Nephron (organoid): Measurements from ENCODE around the gene AGO3.
A peak's percentile ranks its signal among the peaks of the same experiment; 100 is the strongest.

Experiments
- H3K27ac Mint-ChIP-seq, 3 experiments: 2 replicates each; pipeline ENCODE4 v1.8.0; 2020; ENCODE audit warnings: mixed read lengths in 3 of 3, mild to moderate bottlenecking in 2 of 3, moderate library complexity in 1 of 3
- H3K27me3 Mint-ChIP-seq: 2 replicates; pipeline ENCODE4 v1.8.0; 2021; ENCODE audit warnings: low read depth, mild to moderate bottlenecking, moderate library complexity, mixed read lengths
- H3K36me3 Mint-ChIP-seq: 2 replicates; pipeline ENCODE4 v1.8.0; 2020; ENCODE audit warnings: low read depth, mixed read lengths
- H3K4me1 Mint-ChIP-seq: 2 replicates; pipeline ENCODE4 v1.8.0; 2020; ENCODE audit warnings: mixed read lengths
- H3K4me3 Mint-ChIP-seq, 3 experiments: 2 replicates each; pipeline ENCODE4 v1.8.0; 2020; ENCODE audit warnings: mild to moderate bottlenecking in 3 of 3, mixed read lengths in 3 of 3, moderate library complexity in 2 of 3
- H3K9me3 Mint-ChIP-seq: 2 replicates; pipeline ENCODE4 v1.8.0; 2020; ENCODE audit warnings: mixed read lengths
- TF ChIP-seq, protein P1 (sequence below), 3 experiments: fragments of 200-600 bp; sonication (generic); IDR thresholded peaks; one replicate each; pipeline ENCODE4 v1.5.0; 2021; ENCODE audit warnings: antibody characterized with exemption in 3 of 3; ENCODE audit not compliant: unreplicated experiment in 3 of 3

AGO3 gene

DNA sequence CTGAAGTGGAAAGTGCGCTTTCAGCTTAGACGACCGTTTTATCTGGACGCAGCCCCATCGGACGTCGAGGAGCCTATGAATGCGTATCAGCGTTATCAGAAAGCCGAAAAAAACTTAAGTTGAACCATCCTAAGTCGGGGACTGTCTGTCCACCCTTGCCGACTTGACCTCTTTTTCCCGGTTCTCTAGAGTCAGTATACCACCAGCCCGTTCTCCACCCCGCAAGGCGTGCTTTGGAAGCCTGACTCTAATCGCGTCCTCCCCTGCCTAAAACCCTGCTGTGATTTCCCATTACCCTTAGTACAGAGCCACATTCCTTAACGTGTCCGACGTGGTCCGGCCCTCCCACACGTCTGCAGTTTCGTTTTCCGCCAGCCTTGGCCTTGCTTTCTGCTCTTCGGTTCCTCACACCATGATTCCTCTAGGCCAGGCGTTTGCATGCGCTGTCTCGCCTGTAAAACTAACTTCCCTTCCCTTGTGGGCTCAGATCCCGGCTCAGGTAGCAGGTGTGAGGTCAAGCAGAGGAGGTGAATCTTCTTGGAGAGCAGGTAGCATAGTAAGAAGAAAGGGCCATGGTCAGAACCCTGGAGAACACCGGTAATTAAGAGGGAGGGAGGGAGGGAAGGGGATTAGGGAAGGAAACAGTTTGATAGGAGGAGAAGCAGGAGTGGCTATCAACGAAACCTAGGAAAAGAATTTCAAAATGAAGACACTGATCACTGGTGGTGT, 158.7 kb downstream of the AGO3 start:
- TF ChIP-seq, protein P1, sequence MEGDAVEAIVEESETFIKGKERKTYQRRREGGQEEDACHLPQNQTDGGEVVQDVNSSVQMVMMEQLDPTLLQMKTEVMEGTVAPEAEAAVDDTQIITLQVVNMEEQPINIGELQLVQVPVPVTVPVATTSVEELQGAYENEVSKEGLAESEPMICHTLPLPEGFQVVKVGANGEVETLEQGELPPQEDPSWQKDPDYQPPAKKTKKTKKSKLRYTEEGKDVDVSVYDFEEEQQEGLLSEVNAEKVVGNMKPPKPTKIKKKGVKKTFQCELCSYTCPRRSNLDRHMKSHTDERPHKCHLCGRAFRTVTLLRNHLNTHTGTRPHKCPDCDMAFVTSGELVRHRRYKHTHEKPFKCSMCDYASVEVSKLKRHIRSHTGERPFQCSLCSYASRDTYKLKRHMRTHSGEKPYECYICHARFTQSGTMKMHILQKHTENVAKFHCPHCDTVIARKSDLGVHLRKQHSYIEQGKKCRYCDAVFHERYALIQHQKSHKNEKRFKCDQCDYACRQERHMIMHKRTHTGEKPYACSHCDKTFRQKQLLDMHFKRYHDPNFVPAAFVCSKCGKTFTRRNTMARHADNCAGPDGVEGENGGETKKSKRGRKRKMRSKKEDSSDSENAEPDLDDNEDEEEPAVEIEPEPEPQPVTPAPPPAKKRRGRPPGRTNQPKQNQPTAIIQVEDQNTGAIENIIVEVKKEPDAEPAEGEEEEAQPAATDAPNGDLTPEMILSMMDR (IDR thresholded peaks at IDR 0.05; ENCODE audit: unreplicated experiment in 3 of 3): no peak
- Mint-ChIP-seq H3K36me3 (peaks cover 27% of the 10 kb centered on the region), H3K4me3 (peak overlapping the region; percentile 95 to 99 (median 95)), H3K4me1 (peaks cover 11% of the 10 kb centered on the region), H3K27me3 (no peaks in the 10 kb centered on the region), H3K9me3 (no peaks in the 10 kb centered on the region), H3K27ac (peak overlapping the region; percentile 91 to 98 (median 98))

DNA sequence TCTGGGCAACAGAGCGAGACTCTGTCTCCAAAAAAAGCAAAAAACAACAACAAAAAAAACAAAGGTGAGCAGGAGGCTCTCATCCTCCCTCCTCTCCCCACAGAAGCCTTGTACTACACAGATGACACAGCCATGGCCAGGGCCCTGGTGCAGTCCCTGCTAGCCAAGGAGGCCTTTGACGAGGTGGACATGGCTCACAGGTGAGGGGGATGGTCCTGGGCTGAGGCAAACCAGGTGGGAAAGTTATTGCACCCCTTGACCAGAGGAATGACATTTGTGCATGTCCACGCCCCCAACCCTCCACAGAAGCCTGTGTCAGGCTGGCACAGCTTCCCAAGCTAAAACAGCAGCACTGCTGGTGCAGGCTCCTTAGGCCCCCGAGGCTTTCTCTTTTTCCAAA, 160.2 kb downstream of the AGO3 start:
- TF ChIP-seq, protein P1 (IDR thresholded peaks at IDR 0.05; ENCODE audit: unreplicated experiment in 3 of 3): no peak
- no peak overlapping the region for H3K27ac Mint-ChIP-seq
- peaks cover 28% of the 10 kb centered on the region for H3K36me3 Mint-ChIP-seq
- no peaks in the 10 kb centered on the region for H3K27me3 Mint-ChIP-seq
- peak overlapping the region; percentile 66 to 82 (median 74) for H3K4me3 Mint-ChIP-seq
- H3K4me1 Mint-ChIP-seq: peaks cover 11% of the 10 kb centered on the region
- no peaks in the 10 kb centered on the region for H3K9me3 Mint-ChIP-seq

DNA sequence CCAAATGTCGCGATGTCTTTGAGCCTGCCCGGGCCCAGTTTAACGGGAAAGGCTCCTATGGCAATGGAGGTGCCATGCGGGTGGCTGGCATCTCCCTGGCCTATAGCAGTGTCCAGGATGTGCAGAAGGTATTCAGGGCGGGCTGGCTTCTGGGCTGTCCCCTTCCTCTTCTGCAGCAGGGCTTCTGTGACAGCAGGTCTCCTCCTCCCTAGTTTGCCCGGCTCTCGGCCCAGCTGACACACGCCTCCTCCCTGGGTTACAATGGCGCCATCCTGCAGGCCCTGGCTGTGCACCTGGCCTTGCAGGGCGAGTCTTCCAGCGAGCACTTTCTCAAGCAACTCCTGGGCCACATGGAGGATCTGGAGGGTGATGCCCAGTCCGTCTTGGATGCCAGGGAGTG, 160.8 kb downstream of the AGO3 start:
- H3K36me3 Mint-ChIP-seq: peaks cover 28% of the 10 kb centered on the region
- TF ChIP-seq, protein P1 (IDR thresholded peaks at IDR 0.05; ENCODE audit: unreplicated experiment in 3 of 3): no peak
- H3K27me3 Mint-ChIP-seq: no peaks in the 10 kb centered on the region
- H3K4me1 Mint-ChIP-seq: peaks cover 15% of the 10 kb centered on the region
- H3K4me3 Mint-ChIP-seq: peak overlapping the region; percentile 66 to 82 (median 74)
- no peak overlapping the region for H3K27ac Mint-ChIP-seq
- no peaks in the 10 kb centered on the region for H3K9me3 Mint-ChIP-seq

DNA sequence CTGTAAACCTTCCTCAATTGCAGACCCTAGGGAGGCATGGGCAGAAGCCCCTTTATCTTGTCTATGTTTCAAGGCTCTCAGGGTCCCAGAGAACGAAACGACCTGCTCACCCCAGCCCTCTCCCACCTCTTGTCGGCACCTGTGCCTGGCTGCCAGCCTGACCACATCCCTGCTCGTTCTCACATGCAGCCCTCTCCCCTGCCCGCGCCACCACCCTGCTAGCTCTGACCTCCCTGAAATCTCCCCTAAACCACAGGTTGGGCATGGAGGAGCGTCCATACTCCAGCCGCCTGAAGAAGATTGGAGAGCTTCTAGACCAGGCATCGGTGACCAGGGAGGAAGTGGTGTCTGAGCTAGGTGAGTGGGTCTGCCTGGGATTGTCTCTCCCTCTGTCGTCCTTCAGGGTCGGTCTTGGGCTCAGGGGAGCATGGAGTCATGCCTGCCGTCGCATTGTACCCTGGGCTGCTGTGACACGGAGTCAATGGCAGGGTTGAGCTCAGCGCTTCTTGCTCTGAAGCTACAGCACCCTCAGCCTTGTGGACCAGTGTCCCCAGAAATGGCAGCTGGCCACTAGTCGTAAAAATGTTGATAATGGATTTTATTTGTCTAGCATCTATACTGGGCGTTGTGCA, 161.4 kb downstream of the AGO3 start:
- Mint-ChIP-seq H3K27ac (no peak overlapping the region), H3K4me3 (peak overlapping the region; percentile 23 to 82 (median 60)), H3K9me3 (no peaks in the 10 kb centered on the region), H3K36me3 (peaks cover 28% of the 10 kb centered on the region), H3K4me1 (peaks cover 15% of the 10 kb centered on the region), H3K27me3 (no peaks in the 10 kb centered on the region)
- TF ChIP-seq, protein P1 (IDR thresholded peaks at IDR 0.05; ENCODE audit: unreplicated experiment in 3 of 3): no peak

DNA sequence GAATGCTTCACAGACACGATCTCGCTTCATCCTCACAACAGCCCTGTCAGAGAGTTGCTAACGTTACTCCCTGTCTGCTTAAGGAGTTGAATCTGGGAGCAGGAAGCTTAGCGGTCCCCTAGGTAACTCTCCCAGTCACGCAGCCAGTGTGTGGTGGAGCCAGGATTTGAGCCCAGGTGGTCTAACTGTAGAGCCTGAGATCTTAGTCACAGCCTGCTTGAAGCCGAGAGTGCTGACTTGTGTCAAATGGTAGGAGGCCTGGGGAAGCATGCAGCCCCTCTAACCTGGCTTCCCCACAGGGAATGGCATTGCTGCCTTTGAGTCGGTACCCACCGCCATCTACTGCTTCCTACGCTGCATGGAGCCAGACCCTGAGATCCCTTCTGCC, 161.9 kb downstream of the AGO3 start:
- Mint-ChIP-seq H3K36me3 (peaks cover 28% of the 10 kb centered on the region), H3K27ac (no peak overlapping the region), H3K4me1 (peaks cover 15% of the 10 kb centered on the region), H3K27me3 (no peaks in the 10 kb centered on the region), H3K9me3 (no peaks in the 10 kb centered on the region), H3K4me3 (peak overlapping the region in 1 of 3 experiments; percentile 60)
- TF ChIP-seq, protein P1 (IDR thresholded peaks at IDR 0.05; ENCODE audit: unreplicated experiment in 3 of 3): no peak
